GM13977 (cell line): ENCODE results near the gene TOX4.
"Not testable (repeated sequence)": the region's sequence is repeated elsewhere in the genome, so short reads cannot be mapped to it uniquely, and the experiment has no call there.

Experiments used
- DNase-seq: peaks from one replicate; pipeline ENCODE4 v3.0.0; 2012; ENCODE audit warnings: low spot score
- CTCF ChIP-seq: IDR thresholded peaks from 2 replicates; pipeline ENCODE4 v1.5.1; 2012; ENCODE audit warnings: mild to moderate bottlenecking, control low read depth; ENCODE audit not compliant: insufficient read depth; ENCODE audit errors: extremely low read depth, missing control alignments
- in situ Hi-C: fragments of 300-500 bp; cut with MboI; formaldehyde crosslinking; loops from one replicate; pipeline ENCODE4 v1.12.0; 2022; ENCODE audit warnings: low sequenced_read_pairs, low pct_unique_long_range_greater_than_20kb, mixed read lengths, inconsistent platforms; ENCODE audit not compliant: unreplicated experiment

TOX4 gene

GRCh38 chr14:21543521-21543960, 66.5 kb downstream of the TOX4 start:
- no peak for TF ChIP-seq CTCF
- in situ Hi-C loops, result no loop called here
- DNase-seq, result no peak

- DNase-seq, result no peak
- in situ Hi-C loops, result no loop called here
- no peak for TF ChIP-seq CTCF
Measured at GRCh38 chr14:21543963-21544362, 67.0 kb downstream of the TOX4 start.

GRCh38 chr14:21544588-21544987, 67.6 kb downstream of the TOX4 start:
- DNase-seq, in situ Hi-C loops: not testable (repeated sequence)
